ENCODE data around the gene LMNA. TPM values are rescaled to one million over a fixed set of nuclear protein-coding genes. Genes with fewer than 3 reads are reported as not detected.
"Not testable (repeated sequence)": the region's sequence is repeated elsewhere in the genome, so short reads cannot be mapped to it uniquely, and the experiment has no call there.

LMNA gene
- total and polyA plus RNA-seq, 10 donors, result 33.9 to 279 (median 110) TPM

GRCh38 chr1:156067262-156067661 lies 47.2 kb upstream of the LMNA start:
- no peak for TF ChIP-seq CTCF (IDR thresholded peaks at IDR 0.05 in 8 of 11, conservative IDR thresholded peaks at IDR 0.05 in 3 of 11)
- TF ChIP-seq POLR2AphosphoS5 (IDR thresholded peaks at IDR 0.05), result no peak
- TF ChIP-seq POLR2A (IDR thresholded peaks at IDR 0.05), result no peak
- DNase-seq, result no peak
- Histone ChIP-seq H3K4me3 (no peak overlapping the region), H3K27me3 (replicated peaks in 1 of 7) (peaks cover 0 to 8% (median 0%) of the 10 kb centered on the region in 7 donors), H3K36me3 (no peaks in the 10 kb centered on the region), H3K4me1 (peaks cover 0 to 12% (median 0%) of the 10 kb centered on the region in 6 donors), H3K27ac (no peak overlapping the region), H3K9me3 (no peaks in the 10 kb centered on the region)
- 71 to 83% (median 75%) methylated on average over 2 of the region's 2 CpGs for WGBS, 5 donors
- intact Hi-C loops (cut with DNase I; ENCODE audit: low total_unique reads), result no loop called here

- intact Hi-C loops (cut with DNase I; ENCODE audit: low total_unique reads), result no loop called here
Observed at GRCh38 chr1:156069490-156070455, 44.7 kb upstream of the LMNA start.

GRCh38 chr1:156070548-156070947 lies 44.0 kb upstream of the LMNA start:
- WGBS, 5 donors, result 42 to 62% (median 50%) methylated on average over 4 of the region's 4 CpGs
- TF ChIP-seq CTCF (IDR thresholded peaks at IDR 0.05 in 8 of 11, conservative IDR thresholded peaks at IDR 0.05 in 3 of 11) (no peak), POLR2AphosphoS5 (IDR thresholded peaks at IDR 0.05) (no peak), POLR2A (IDR thresholded peaks at IDR 0.05) (no peak)
- intact Hi-C loops (cut with DNase I; ENCODE audit: low total_unique reads), result no loop called here

More at GRCh38 chr1:156069490-156070455, 44.7 kb upstream of the LMNA start:
- DNase-seq, result no peak
- no peaks in the 10 kb centered on the region for H3K36me3 ChIP-seq
- no peak overlapping the region for H3K4me3 ChIP-seq
- TF ChIP-seq CTCF (IDR thresholded peaks at IDR 0.05 in 8 of 11, conservative IDR thresholded peaks at IDR 0.05 in 3 of 11) (no peak), POLR2A (IDR thresholded peaks at IDR 0.05) (no peak), POLR2AphosphoS5 (IDR thresholded peaks at IDR 0.05) (no peak)
- no peak overlapping the region for H3K27ac ChIP-seq
- 69 to 85% (median 71%) methylated on average over 3 of the region's 3 CpGs for WGBS, 5 donors
- H3K9me3 ChIP-seq, result no peaks in the 10 kb centered on the region
- peaks cover 0 to 9% (median 0%) of the 10 kb centered on the region in 7 donors for H3K27me3 ChIP-seq (replicated peaks in 1 of 7)
- H3K4me1 ChIP-seq, result peaks cover 0 to 14% (median 0%) of the 10 kb centered on the region in 6 donors

GRCh38 chr1:156071332-156071816 lies 43.1 kb upstream of the LMNA start:
- peaks cover 0 to 12% (median 0%) of the 10 kb centered on the region in 7 donors for H3K27me3 ChIP-seq (replicated peaks in 1 of 7)
- H3K27ac ChIP-seq; H3K9me3 ChIP-seq; DNase-seq; H3K4me3 ChIP-seq; intact Hi-C loops (cut with DNase I; ENCODE audit: low total_unique reads); H3K36me3 ChIP-seq: not testable (repeated sequence)
- 80 to 90% (median 89%) methylated on average over 7 of the region's 7 CpGs for WGBS, 5 donors
- H3K4me1 ChIP-seq, result peaks cover 5 to 22% (median 12%) of the 10 kb centered on the region in 6 donors

More at GRCh38 chr1:156070548-156070947, 44.0 kb upstream of the LMNA start:
- no peak overlapping the region for H3K27ac ChIP-seq
- H3K36me3 ChIP-seq, result no peaks in the 10 kb centered on the region
- peaks cover 0 to 22% (median 4%) of the 10 kb centered on the region in 6 donors for H3K4me1 ChIP-seq
- DNase-seq, result no peak
- no peaks in the 10 kb centered on the region for H3K9me3 ChIP-seq
- H3K27me3 ChIP-seq (replicated peaks in 1 of 7), result peaks cover 0 to 9% (median 0%) of the 10 kb centered on the region in 7 donors
- no peak overlapping the region for H3K4me3 ChIP-seq

Data from spleen (tissue), 11 donors.